H4 (cell line): ENCODE data around the gene TNKS1BP1. TPM values are rescaled to one million over a fixed set of nuclear protein-coding genes. Genes with fewer than 3 reads are reported as not detected.
"Not testable (repeated sequence)": the region's sequence is repeated elsewhere in the genome, so short reads cannot be mapped to it uniquely, and the experiment has no call there.

ENCODE experiments used
- DNase-seq: peaks from one replicate; pipeline ENCODE4 v3.0.0-alpha.2; 2015; ENCODE audit warnings: low spot score
- total RNA-seq: library from RNA; depleted of rRNA; stranded (reverse); fragments of >200 nt; shearing (Covaris generic); gene quantifications from 2 replicates; pipeline ENCODE4 v1.2.3, GENCODE V29; 2014

TNKS1BP1 gene
- total RNA-seq, 1 experiment from 2014 or later, result 12.6 TPM

DNA sequence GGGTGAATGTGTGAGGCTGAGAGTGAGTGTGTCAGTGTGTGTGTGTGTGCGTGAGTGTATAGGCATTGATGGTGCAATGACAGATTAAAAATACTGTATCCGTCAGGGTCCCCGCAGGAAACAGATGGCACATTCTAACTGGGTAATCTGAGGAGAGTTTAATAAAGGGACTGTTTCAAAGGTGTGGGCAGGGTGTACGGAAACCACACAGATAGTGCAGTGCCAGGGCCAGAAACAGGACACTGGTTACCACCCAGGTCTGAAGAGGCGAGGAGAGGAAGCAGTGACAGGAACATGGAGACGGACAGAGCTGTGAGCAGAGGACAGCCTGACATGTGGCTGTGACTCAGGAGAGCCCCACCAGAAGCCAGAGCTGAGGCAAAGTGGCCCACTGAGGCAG lies 29.9 kb upstream of the TNKS1BP1 start:
- no peak for DNase-seq

DNA sequence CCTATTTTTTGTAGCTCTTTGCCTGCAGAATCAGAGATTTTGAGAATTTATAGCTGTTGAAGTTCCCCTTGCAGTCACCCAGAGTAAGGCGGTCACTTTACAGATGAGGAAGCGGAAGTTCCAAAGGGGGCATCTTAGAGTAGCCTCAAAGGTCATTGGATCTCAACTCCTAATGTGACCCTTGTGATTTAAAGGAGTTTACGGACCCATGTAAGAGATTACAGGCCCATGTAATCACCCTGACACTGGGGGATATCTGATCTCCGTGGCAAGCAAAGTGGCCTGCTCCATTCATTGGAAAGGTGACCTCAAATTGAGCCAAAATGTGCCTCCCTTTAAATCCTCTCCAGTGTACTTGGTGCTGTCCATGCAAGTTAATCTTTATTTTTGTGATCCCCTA lies 29.1 kb upstream of the TNKS1BP1 start:
- DNase-seq, result no peak

DNA sequence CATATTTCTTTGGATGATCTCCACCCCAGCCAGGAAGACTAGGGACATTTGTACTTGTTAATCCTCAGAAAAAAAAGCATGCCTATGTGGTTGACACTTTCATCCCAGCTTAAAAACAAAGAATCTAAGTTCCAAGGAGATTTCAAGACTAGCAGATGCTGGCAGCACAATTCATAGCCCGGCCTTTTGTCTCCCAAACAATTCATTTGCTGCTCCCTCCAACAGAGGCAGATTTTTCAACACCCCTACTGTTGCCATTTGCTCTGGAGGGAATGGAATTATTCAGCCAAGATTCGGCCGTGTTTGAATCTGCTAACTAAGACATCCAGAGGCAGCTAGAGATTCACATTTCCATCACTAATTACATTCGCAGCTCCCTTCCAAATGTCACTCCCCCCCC lies 28.7 kb upstream of the TNKS1BP1 start:
- no peak for DNase-seq

DNA sequence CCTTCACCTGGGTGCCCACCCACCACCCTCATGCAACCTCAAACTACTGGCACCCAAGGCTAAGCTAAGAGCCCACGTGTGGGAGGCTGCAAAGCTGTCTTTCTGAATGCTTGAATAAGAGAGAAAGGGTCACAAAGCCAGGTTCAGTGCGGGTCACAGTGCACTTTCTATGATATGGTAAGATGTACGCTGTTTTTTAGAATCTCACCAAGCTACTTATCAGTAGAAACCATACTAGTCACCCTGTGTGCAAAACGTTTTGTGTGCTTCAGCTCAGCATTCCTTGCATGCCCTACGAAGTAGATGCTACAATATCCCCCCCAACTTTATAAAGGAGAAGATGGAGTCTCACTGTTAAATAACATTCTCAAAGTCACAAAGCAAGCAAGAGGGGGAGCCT lies 28.3 kb upstream of the TNKS1BP1 start:
- no peak for DNase-seq

DNA sequence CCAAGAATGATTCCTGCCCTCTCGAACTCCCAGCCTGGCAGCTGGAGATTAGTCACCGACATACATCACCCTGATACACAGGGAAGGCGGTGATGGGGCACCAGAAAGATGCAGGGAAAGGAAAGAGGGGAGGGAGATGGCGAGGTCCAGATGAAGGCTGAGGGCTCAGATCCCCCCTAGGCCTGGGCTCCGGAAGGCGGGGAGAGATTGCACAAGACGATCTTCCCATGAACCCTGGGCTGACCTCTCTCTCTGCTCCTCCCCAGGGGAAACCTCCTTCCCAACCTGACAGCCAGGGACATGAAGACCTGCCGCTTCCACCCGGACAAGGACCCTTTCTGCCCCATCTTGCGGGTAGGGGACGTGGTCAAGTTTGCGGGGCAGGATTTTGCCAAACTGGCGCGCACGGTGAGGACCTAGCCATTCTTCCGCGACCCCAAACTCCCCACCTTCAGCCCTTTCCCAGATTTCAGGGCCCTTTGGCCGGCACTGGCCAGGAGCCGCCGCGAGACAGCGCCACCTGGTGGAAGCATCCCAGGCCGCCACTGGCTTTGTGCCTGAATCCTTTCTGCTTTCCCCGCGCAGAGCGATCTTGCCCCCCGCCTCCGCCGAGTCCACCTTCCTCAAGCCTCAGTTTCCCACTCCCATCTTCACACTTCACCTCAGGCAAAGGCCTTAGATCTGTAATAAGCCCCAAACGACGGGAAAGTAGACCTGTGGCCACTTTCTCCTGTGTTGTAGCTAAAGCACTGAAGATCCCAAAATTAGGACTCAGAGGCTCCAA lies 24.9 kb upstream of the TNKS1BP1 start:
- no peak for DNase-seq

DNA sequence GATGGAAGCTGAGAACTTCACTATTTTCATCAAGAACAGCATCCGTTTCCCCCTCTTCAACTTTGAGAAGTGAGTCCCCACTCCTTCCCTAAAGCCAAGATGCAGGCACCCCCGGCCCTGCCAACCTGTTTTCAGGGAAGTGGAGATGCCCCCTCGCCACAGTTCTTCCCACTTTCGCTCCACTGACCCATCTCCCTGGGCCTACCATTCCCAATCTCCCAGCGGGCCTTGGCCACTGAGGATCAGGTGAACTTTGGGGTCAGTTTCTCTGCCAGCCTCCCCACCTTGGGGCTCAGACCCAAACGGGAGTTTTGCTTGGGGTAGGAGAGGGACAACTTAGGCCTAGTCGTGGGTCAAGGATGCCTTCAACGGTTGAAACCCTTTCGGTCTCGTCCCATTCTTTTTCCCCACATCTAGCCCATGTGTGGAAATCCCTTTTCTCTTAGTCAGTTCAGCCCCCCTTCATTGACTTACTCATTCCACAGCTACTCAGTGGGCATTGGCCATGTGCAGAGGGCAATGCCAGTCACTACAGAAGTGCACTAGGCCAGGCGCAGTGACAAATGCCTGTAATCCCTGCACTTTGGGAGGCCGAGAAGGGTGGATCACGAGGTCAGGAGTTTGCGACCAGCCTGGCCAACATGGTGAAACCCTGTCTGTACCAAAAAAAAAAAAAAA lies 24.0 kb upstream of the TNKS1BP1 start:
- DNase-seq, result no peak

DNA sequence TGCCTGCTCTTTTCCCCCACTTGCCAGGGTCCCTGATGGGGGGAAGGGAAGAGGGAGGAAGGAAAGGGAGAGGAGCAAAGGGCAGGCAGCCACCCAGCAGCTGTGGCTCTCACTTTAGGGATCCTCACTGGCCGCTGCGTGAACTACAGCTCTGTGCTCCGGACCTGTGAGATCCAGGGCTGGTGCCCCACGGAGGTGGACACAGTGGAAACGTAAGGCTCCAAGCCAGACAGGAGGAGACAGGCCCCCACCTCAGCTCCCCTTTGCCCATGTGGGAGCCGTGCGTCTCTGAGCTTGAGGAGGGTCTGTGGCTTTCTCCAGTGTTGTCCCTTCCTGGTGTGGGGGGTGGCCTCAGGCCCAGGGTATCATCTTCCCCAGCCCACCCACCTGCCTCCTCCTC lies 23.3 kb upstream of the TNKS1BP1 start:
- DNase-seq, result no peak

DNA sequence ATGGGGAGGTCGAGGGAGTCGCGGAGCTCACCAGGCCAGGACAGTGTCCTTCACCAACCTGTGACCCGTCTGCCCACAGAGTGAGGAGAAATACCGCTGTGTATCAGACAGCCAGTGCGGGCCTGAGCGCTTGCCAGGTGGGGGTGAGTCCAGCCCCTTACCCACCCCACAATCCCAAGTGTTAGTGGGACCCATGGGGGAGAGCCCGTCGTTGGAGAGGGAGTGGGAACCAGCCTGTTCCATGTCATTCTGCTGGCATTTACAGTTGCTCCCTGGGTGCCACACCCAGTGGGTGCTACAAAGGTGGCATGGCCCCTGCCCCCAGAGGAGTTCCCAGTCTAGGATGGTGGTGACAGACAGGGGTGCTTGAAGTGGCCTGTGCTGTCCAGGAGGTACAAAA lies 22.6 kb upstream of the TNKS1BP1 start:
- no peak for DNase-seq

DNA sequence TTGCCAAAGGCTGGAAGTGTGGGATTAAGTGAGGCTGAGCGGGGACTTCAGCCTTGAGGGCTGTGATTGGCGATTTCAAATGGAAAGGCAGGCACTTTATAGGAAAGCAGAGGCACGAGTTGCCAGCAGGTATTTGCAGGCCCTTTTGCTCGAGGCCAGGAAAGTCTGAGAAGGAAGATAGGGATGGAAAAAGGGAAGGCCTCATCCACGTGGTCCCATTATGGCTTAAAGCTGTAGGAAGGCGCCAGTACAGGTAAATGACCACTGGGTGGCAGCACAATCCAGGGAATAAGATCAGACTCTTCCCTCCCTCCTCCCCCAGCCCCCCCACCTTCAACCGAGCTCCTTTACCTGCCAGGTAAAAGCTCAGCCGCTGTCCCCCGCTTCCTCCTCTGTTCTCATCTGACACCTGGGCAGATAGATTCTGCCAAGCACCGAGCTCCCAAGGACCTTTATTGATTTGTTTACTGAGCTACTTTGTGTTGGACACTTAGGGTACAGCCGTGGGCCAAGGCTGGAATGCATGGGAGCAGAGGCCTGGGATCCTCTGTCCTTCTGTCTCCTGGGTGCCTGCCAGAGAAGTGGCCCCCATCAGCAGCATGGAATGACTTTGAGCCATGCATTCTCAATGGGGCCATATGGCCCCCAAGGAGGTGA lies 20.9 kb upstream of the TNKS1BP1 start:
- DNase-seq, result peak; percentile 66

DNA sequence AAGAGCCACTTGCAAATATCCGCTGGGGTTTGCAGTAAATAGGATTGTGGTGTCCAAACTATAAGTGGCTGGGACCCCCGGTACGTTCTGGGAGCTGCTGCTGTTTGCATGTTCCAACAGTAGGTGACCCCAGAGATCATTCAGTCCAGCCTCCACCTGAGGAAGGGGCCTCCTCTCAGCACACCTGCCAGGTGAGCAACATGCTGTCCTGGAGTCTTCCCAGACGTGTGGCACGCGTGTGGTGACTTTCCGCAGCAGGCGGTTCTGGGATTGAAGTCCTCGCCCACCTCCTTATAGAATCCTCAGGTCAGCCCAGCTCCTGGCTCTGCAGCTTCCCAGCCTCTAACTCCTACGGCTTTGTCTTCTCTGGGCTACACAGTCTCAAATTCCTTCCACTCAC lies 20.1 kb upstream of the TNKS1BP1 start:
- no peak for DNase-seq

DNA sequence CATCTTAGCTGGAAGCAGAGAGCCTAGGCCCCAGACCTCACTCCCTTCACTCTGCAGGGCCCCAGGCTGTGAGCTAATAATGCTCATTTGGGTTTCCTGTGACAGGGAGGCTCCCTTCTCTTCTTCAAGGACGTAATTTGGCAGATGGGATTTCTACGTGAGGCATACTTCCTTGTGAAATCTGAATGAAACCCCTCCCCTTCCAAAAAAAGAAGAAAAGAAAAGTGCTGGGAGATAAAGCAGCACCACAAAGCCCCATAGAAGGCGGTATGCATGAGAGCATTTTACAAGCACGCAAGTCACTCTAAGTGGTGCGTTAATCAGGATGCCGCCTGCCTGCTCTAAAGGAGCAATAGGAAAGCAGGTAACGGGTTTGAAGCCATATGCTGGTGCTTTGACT lies 19.1 kb upstream of the TNKS1BP1 start:
- no peak for DNase-seq

DNA sequence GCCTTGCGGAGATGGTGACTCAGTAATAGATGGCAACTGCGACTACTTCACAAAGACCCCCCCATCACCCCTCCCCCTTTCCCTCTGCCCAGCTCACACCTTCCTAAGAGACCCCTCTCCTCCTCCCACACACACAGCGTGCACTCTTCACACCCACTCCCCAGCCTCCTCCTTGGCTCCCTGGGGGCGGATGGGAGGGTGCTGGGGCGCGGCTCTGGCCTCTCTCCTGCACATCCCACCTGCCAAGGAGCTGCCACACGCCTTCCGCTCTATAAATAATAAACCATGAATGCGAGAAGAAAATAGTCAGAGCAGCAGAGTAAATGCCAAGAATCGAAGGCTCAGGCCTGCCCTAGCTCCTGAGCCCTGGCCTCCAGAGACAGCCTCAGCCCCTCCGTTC lies 17.9 kb upstream of the TNKS1BP1 start:
- no peak for DNase-seq

DNA sequence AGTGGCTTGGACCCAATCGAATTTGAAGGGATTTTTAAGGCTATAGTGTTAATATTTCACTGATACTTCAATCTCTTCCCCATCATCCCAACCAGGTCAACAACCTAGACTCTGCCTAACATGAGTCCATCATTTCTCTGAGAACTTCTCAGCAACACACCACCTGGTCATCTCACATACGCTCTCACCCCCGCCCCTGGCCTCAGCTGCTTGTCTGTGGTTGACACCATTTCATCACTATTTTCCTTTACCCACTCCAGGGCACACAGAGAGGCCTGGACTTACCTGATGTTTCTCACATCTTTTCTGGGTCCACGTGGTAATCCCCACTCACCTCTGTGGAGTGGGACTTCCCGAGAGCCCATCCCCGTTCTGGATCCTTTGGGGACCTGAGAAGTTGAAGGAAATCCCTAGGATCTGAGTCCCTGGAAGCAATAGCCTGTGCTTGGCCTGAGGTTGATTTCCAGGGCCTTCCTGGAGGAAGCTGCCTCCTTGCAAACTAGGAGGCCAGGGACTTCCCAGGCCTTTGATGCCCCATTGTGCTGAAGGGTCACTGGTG lies 16.6 kb upstream of the TNKS1BP1 start:
- no peak for DNase-seq

DNA sequence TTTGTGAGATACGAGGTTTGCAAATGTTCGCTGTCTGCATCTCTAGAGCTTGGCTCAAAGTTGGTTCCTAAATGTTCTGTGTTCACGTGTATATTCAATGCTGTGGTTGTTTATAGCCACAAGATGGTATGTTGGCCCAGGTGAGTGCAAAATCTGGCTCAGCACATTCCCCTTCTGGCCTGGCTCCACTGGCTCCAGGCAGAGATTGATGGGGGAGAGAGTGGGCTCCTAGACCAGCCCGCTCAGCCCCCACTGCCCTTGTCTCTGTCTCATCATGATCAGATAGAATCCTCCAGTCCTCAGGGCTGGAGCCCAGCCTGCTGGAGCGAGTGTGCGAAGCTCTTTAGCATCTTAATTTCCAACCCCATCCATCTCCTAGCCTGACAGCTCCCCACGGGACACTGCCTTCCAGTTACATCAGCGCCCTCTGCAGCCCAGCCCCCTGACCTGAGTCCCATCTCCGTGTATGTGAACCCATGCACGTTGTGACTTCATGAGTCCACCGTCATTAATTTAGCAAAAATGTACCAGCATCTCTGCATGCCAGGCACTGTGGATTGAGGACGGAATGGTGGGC lies 15.4 kb upstream of the TNKS1BP1 start:
- no peak for DNase-seq

DNA sequence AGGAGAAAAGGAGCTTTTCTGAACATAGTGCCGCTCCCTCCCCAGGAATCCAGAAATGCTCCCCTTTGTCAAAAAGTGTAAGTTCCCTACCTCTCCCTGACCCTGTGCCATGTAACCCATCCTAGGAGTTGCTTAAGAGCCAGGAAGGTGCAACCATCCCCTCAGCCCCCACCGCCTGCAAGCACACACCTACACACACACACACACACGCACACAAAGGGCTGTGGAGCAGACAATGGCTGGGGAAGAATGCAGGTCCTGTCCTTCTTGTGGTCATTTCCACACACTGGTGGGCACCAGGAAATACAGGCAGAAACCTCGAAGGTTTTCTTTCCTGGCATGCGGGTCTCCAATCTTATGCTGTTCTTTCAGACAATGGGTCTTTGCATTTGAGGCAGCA lies 14.6 kb upstream of the TNKS1BP1 start:
- DNase-seq, result no peak

DNA sequence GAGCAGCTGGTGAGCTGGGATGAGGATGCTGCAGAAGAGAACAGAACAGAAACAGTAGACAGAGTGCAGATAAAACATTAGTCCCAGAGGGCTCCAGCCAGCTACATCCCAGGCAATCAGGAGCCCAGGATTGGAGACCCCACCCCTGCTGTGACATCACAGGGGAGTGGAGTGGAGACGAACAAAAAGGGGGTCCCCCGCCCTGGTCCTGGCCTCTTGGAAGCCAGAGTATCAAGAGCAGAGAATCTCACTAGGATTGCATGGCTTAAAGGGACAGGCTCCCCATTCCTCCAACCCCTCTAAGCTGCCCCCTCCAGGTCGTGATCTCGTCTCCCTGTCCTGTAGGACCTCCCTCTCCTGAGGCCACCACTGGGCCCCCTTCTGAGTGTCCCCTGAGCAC lies 13.4 kb upstream of the TNKS1BP1 start, which contains the start of gene P2RX3:
Gene P2RX3, plus strand, starts transcription at position 211 of the 400 bp plus-strand sequence. CDS start 199 bp downstream, outside the sequence.
- DNase-seq, result no peak

DNA sequence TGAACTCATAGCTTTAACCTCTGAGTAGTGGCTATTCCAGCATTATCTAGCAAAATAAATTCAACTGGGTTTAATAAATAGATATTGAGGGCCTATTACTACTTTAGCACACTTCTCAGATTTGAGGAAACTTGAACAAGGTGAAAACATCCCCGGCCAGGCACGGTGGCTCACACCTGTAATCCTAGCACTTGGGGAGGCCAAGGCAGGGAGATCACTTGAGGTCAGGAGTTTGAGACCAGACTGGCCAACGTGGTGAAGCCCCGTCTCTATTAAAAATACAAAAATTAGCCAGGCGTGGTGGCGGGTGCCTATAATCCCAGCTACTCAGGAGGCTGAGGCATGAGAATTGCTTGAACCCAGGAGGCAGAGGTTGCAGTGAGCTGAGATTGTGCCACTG lies 12.1 kb upstream of the TNKS1BP1 start:
- not testable (repeated sequence) for DNase-seq

DNA sequence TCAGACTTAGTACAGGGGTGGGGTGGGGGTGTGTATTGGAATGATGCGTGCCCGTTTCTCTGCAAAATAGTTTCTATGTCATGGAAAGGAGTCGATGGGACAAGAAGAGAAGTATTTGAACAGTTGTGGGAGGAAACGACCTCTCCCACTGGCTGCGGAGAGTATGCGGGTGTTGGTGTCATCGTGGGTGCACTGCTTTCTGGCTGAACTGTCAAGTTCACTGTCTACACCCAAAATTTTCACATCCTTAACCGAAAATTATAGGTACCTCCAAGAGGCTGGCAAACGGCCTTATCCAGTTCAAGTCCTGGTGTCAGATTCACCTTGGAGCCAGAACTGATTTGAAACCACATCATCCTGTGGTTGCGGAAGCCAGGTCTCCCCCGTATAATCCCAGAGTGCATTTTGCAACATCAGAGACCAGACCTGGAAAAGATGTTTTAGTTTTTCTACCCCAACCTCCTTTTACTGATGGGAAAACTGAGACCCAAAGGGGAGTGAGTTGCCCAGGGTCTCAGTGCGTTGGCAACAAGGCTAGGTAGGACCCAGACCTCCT lies 11.4 kb upstream of the TNKS1BP1 start:
- DNase-seq, result no peak

DNA sequence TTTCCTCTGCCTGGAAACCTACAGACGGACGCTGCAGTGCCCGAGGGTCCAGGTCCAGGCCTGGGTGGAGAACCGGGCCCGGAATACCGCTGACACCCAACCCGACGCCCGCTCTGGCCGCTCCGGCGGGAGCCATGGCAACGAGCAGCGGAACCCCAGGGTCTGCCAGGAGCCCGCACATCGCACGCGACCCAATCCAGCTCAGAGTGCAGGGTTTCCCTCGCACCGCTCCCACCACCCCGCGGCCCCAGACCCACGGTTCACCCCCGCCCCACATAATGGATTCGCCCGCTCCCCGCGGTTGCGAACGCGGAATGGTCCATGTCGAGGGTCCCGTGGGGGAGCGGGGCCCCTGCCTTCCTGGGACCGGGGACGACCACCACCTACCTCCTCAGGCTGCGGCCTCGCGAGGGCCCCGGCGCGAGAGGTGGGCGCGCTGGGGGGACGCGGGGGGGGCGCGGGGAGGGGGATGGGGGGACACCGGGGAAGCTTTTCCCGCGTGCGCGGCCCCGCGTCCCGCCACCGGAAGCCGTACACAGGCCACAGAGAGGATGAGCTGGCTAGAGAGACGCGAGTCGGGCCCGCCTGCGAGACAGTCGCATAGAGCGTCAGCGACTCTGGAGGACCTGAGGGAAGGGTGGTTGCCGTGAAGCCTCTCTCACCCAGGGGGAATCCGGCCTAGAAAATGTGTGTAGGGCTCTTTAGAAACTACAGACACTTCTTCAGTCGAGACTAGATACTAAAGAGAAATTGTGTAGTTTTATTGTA lies 10.8 kb upstream of the TNKS1BP1 start, which contains the start of gene SSRP1:
Gene SSRP1, minus strand, starts transcription at position 550 of the 768 bp plus-strand sequence. CDS start 771 bp downstream, outside the sequence.
- DNase-seq, result peak; percentile 87

DNA sequence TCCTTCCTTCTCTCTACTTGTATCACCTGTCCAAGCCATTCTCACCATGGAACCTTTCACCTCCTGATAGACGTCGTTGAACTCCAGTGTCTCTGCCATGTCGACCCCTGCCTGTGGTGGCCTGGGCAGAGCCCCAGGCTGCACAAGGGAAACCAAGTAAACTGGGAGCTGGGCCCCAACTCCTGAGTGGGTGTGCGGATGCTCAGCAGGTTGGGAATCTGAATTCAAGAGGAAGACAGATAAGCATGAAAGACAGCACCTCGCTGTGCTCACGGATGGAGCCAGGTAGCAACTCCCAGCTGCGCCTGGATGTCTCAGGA lies 10.2 kb upstream of the TNKS1BP1 start:
- no peak for DNase-seq
